Fibroblast of peridontal ligament (primary cell): ENCODE measurements around the gene AHNAK2.
"Not testable (repeated sequence)": the region's sequence is repeated elsewhere in the genome, so short reads cannot be mapped to it uniquely, and the experiment has no call there.

Source experiments
- DNase-seq: peaks from one replicate; pipeline ENCODE4 v3.0.0-alpha.2; 2010; ENCODE audit errors: extremely low read depth

AHNAK2 gene

GRCh38 chr14:104953896-104954656 is 24.1 kb downstream of the AHNAK2 start:
- no peak for DNase-seq

- no peak for DNase-seq
Measured at GRCh38 chr14:104953097-104953496, 25.1 kb downstream of the AHNAK2 start.

GRCh38 chr14:104951863-104952657 is 26.1 kb downstream of the AHNAK2 start:
- DNase-seq, result not testable (repeated sequence)

GRCh38 chr14:104950701-104951100 is 27.5 kb downstream of the AHNAK2 start:
- not testable (repeated sequence) for DNase-seq

GRCh38 chr14:104950021-104950420 is 28.2 kb downstream of the AHNAK2 start:
- DNase-seq, result no peak

- DNase-seq, result not testable (repeated sequence)
Measured at GRCh38 chr14:104949406-104949955, 28.7 kb downstream of the AHNAK2 start.

- DNase-seq, result no peak
Measured at GRCh38 chr14:104948736-104949031, 29.5 kb downstream of the AHNAK2 start.

GRCh38 chr14:104947881-104948735 is 30.1 kb downstream of the AHNAK2 start:
- DNase-seq, result not testable (repeated sequence)

GRCh38 chr14:104947201-104947600 is 31.0 kb downstream of the AHNAK2 start:
- not testable (repeated sequence) for DNase-seq

- DNase-seq, result not testable (repeated sequence)
Measured at GRCh38 chr14:104945986-104946965, 31.9 kb downstream of the AHNAK2 start.

GRCh38 chr14:104945266-104945665 is 32.9 kb downstream of the AHNAK2 start:
- DNase-seq, result not testable (repeated sequence)

GRCh38 chr14:104944436-104945205 is 33.6 kb downstream of the AHNAK2 start:
- not testable (repeated sequence) for DNase-seq

- DNase-seq, result not testable (repeated sequence)
Measured at GRCh38 chr14:104944016-104944308, 34.2 kb downstream of the AHNAK2 start.

GRCh38 chr14:104943216-104944015 is 34.8 kb downstream of the AHNAK2 start:
- DNase-seq, result not testable (repeated sequence)

- DNase-seq, result no peak
Measured at GRCh38 chr14:104942586-104942985, 35.6 kb downstream of the AHNAK2 start.

- DNase-seq, result no peak
Measured at GRCh38 chr14:104941508-104942365, 36.4 kb downstream of the AHNAK2 start.

- no peak for DNase-seq
Measured at GRCh38 chr14:104940526-104941150, 37.5 kb downstream of the AHNAK2 start.
